ENCODE data around the gene RPL22.
"Not testable (repeated sequence)": the region's sequence is repeated elsewhere in the genome, so short reads cannot be mapped to it uniquely, and the experiment has no call there.

Gene RPL22

GRCh38 chr1:6234502-6235295 is 35.3 kb upstream of the RPL22 start:
- no peak for DNase-seq (ENCODE audit: low read depth in 2 of 2, low spot score in 1 of 2)

GRCh38 chr1:6233376-6233775 is 34.0 kb upstream of the RPL22 start:
- DNase-seq (ENCODE audit: low read depth in 2 of 2, low spot score in 1 of 2) = no peak

- no peak for DNase-seq (ENCODE audit: low read depth in 2 of 2, low spot score in 1 of 2)
These were observed 26.3 kb upstream of the RPL22 start for GRCh38 chr1:6225651-6226050.

GRCh38 chr1:6224718-6225117 is 25.3 kb upstream of the RPL22 start:
- no peak for DNase-seq (ENCODE audit: low read depth in 2 of 2, low spot score in 1 of 2)

GRCh38 chr1:6223617-6224016 is 24.2 kb upstream of the RPL22 start:
- DNase-seq (ENCODE audit: low read depth in 2 of 2, low spot score in 1 of 2) = no peak

GRCh38 chr1:6222636-6223035 is 23.2 kb upstream of the RPL22 start:
- no peak for DNase-seq (ENCODE audit: low read depth in 2 of 2, low spot score in 1 of 2)

- DNase-seq (ENCODE audit: low read depth in 2 of 2, low spot score in 1 of 2) = no peak
These were observed 21.9 kb upstream of the RPL22 start for GRCh38 chr1:6221210-6221784.

- no peak for DNase-seq (ENCODE audit: low read depth in 2 of 2, low spot score in 1 of 2)
These were observed 20.8 kb upstream of the RPL22 start for GRCh38 chr1:6220236-6220635.

GRCh38 chr1:6219641-6220040 is 20.2 kb upstream of the RPL22 start:
- not testable (repeated sequence) for DNase-seq (ENCODE audit: low read depth in 2 of 2, low spot score in 1 of 2)

- no peak for DNase-seq (ENCODE audit: low read depth in 2 of 2, low spot score in 1 of 2)
These were observed 19.2 kb upstream of the RPL22 start for GRCh38 chr1:6218375-6219164.

- DNase-seq (ENCODE audit: low read depth in 2 of 2, low spot score in 1 of 2) = no peak
These were observed 13.0 kb upstream of the RPL22 start for GRCh38 chr1:6212193-6212959.

- DNase-seq (ENCODE audit: low read depth in 2 of 2, low spot score in 1 of 2) = no peak
These were observed 12.3 kb upstream of the RPL22 start for GRCh38 chr1:6211731-6212130.

GRCh38 chr1:6210591-6211355 is 11.4 kb upstream of the RPL22 start:
- DNase-seq (ENCODE audit: low read depth in 2 of 2, low spot score in 1 of 2) = no peak

- no peak for DNase-seq (ENCODE audit: low read depth in 2 of 2, low spot score in 1 of 2)
These were observed 10.5 kb upstream of the RPL22 start for GRCh38 chr1:6209661-6210580.

GRCh38 chr1:6208723-6209660 is 9.6 kb upstream of the RPL22 start:
- no peak for DNase-seq (ENCODE audit: low read depth in 2 of 2, low spot score in 1 of 2)

GRCh38 chr1:6207921-6208320 is 8.5 kb upstream of the RPL22 start:
- no peak for DNase-seq (ENCODE audit: low read depth in 2 of 2, low spot score in 1 of 2)

- DNase-seq (ENCODE audit: low read depth in 2 of 2, low spot score in 1 of 2) = no peak
These were observed 7.9 kb upstream of the RPL22 start for GRCh38 chr1:6207075-6207885.

- DNase-seq (ENCODE audit: low read depth in 2 of 2, low spot score in 1 of 2) = no peak
These were observed 7.1 kb upstream of the RPL22 start for GRCh38 chr1:6206520-6206855.
